ENCODE results near the gene FGGY. TPM values are rescaled to one million over a fixed set of nuclear protein-coding genes. Genes with fewer than 3 reads are reported as not detected.
A peak's percentile ranks its signal among the peaks of the same experiment; 100 is the strongest.
"Not testable (repeated sequence)": the region's sequence is repeated elsewhere in the genome, so short reads cannot be mapped to it uniquely, and the experiment has no call there.

The FGGY gene
- total RNA-seq, 1 donor from 2014 or later = 34.4 TPM

DNA sequence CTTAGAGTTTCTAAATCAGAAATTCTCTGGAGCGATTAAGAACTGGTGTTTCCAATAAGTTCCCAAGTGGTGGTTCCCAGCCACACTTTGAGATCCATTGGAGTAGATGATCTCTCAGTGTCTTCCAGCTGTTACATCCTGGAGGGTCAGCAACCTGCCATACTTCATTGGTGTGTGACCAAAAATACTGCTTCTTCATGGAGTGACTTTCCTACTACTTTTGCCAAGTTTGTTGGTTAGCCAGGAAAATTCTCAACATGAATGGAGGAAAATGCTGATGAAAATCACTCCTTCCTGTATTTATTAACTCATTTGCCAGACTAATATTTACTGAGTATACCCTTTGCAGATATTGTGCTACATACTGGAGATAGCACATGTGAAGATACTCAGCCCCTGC, 186.1 kb downstream of the FGGY start:
- DNase-seq (ENCODE audit: low spot score) = no peak

DNA sequence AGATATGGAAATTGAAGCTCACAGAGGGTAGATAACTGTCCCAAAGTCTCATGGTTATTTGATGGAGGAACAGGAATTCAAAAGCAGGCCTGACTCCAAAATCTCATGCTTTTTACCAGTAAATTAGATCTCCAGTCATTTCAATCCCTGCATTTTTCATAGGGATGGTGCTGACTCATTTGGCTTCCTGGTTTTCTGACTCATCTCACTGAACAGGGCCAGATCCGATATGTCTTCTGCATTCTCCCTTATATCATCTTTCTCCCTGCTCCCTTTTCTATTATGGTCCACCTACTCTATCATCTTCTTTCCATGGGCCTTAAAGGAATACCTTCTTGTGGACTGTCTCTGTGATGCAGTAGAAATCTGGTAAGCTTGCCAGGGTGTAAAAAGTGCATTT, 187.2 kb downstream of the FGGY start:
- peak; percentile 91 for DNase-seq (ENCODE audit: low spot score)

DNA sequence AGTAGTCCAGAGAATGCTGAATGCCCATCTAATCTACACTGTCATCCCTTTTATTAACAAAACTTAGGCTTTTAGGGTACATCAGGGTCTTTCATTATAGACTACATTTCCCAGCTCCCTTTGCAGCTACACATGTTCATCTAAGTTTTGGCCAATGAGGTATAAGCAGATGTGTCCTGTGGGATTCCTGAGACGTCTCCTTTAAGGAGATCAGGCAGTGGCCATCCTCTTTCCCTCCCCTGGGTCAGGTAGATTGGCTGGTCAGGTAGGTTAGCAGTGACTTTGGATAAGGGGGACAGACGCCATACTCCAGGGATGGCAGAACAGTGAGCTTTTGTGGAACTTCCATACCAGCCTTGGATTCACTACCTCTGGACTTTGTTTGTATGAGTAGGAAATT, 188.3 kb downstream of the FGGY start:
- no peak for DNase-seq (ENCODE audit: low spot score)

DNA sequence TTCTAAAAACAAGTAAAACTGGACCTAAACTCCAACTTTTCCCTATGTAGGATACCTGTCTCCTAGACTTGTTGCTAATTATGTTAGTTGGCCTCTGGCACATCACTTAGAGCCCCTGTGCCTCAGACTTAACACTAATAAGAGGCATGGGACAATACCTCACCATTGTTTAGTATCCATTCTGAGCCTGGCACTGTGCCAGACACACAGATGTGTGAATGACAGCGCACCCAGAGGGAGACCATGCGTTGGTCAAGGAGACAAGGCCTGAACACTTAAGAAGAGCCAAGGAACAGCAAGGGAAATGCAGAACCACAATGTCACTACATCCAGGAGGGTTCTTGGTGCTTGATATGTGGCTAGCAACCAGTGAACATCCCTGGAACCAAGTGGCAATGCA, 189.1 kb downstream of the FGGY start:
- no peak for DNase-seq (ENCODE audit: low spot score)

DNA sequence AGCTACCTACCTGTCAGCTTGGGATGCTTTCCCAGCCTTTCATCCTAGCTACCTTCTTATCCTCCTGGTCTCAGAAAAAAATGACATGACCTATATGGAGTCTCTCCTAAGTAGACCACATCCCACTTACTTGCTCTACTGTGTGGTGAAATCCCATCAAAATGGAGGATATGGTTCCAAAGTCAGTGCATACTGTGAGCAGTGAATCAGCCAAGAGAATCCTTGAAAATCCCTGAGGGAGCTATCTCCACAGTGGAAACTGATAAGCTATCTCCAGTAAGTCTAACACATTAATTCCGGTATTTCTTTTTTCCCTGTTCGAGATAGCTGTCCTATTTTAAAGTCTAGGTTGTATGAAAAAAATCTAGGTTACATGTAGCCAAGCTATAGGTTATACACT, 189.7 kb downstream of the FGGY start:
- peak; percentile 96 for DNase-seq (ENCODE audit: low spot score)

DNA sequence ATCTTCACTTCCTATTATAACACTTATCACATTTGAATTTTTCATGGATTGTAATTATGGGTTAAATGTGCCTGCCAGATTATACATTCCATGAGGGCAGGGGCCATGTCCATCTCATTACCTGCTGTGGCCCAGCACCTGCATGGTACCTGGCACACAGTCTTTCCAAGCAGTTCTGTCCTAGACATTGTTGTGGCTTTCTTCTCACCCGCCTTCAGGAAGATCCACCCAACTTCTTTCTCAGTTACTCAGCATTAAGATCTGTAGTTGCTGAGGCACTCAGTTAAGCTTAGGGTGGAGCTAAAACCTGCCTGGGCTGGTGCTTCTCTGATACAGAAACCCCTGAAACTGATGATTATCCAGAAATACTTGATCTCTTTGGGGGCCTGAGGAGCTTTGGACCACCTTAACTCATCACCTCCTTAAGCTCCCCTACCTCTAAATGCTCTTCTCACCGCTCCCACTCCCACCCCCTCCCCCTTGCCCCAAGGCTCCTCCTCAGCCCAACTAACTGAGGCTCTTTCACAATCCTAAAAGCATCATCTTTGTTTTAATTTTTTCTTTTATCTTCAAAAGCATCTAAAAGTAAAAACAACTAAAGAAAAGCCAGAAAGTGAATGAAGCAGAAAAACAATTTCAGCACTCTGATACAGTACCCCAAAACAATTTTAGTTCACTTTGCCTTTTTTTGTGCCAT, 190.6 kb downstream of the FGGY start:
- peak; percentile 94 for DNase-seq (ENCODE audit: low spot score)

DNA sequence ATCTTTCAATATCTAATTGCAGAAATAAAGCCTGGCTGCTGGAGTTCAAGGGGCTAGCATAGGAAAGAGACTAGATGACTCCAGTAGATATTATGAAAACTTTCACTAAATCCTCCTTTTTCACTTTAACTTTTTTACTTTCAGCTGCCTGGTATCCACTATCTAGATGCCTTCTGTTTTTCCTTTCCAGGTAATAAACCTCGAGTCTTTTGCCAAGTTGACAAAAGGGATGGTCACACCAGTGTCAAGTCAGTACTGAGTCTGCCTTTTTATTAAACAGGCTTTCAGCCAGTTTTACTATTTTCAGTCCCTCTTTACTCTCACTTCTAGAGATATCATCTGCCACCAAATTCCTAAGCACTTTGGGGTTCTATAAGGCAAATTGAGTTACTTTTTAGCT, 195.6 kb downstream of the FGGY start:
- DNase-seq (ENCODE audit: low spot score) = no peak

DNA sequence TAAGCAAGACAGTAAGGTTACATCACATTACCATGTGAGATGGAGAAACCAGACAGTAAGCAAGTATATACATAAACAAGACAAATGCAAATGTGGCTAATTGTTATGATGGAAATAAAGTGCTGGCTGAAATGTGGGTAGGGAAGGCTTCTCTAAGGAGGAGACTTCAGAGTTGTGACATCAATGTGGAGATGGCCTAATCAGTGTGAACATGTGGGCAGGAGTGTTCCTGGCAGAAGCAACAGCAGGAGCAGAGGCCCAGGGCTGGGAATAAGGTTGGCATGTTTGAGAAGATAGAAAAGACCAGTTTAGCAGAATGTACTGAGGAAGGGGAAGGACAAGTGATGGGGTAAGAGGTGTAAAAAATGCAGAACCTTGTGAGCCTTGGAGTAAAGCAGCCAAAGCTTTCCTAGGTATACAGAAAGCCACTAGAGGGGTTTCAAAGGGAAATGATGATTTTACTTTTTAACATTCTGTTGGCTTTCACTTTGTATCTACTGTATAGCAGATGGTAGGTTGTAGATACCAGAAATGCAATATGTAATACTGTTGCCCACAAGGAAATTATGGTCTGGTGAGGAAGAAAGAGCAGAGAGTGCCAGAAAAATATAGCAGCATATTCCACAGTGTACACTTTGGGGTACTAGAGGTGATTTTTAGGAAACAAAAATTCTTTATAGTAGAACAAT, 197.4 kb downstream of the FGGY start:
- no peak for DNase-seq (ENCODE audit: low spot score)

DNA sequence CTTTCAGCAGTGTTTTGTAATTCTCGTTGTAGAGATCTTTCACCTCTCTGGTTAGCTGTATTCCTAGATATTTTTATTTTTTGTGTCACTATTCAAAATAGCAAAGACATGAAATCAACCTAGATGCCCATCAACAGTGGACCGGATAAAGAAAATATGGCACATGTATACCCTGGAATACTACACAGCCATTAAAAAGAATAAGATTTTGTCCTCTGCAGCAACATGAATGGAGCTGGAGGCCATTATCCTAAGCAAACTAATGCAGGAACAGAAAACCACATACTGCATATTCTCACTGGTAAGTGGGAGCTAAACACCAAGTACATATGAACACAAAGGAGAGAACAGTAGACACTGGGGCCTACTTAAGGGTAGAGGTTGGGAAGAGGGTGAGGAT, 199.3 kb downstream of the FGGY start:
- not testable (repeated sequence) for DNase-seq (ENCODE audit: low spot score)

DNA sequence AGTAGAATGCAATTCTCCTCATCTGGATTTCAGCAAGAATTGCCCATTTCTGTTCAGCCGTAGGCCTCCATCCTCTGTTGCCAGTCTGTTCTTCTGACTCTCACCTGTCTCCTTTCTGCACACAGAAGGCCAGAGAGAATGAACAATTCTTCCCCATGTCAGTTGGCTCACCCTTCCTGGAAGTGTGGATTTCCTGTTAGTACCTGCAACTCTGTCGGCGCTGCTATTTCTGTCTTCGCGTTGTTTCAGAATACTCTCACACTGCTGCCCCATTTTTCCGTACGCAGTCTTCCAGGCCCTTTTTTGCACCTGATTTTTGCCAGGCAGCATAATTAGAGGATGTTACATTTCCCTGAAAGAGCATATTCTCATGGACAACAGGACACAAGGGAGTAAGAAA, 200.7 kb downstream of the FGGY start:
- DNase-seq (ENCODE audit: low spot score) = no peak

DNA sequence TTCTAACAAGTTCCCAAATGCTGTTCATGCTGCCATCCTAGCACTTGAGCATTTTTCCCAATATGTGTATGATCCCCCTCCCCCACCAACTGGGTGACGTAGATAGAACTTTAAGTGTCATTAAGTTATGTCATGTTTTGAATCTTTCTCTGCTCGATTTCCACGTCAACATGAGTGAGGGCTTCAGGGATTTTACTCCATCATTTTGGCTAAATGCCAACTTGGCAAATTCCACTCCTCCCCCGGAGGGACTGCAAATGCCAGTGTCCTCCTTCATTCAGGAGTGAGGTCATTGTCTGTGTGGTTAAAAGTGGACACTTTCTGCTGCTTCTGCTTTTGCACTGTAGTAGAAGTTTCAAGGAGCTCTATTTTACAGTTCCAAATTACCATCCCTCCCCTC, 201.7 kb downstream of the FGGY start:
- DNase-seq (ENCODE audit: low spot score) = peak; percentile 68

DNA sequence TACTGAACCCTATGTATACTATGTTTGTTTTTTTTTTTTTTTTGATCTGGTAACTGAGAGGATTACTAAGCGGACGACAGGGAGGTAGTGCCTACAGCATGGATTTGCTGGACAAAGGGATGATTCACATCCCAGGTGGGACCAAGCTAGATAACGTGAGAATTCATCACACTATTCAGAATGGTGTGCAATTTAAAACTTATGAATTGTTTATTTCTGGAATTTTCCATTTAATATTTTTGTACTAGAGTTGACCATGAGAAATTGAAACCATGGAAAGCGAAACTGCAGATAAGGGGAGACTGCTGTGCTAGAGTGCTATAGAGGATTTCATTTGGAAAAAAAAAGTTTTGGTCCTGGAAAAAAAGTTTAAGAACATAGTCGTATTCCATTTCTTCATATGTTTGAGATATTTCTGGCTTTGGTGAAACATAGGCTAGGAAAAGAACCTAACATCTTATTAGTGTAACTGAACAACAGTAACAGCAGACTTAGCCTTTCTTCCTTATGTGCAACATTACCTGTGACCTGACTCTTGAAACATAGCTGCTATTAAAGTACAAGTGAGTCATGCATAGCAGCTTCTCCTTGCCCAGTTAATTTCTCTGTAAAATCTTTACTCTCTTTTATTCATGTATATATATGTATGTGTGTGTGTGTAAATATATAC, 202.5 kb downstream of the FGGY start:
- peak; percentile 53 for DNase-seq (ENCODE audit: low spot score)

DNA sequence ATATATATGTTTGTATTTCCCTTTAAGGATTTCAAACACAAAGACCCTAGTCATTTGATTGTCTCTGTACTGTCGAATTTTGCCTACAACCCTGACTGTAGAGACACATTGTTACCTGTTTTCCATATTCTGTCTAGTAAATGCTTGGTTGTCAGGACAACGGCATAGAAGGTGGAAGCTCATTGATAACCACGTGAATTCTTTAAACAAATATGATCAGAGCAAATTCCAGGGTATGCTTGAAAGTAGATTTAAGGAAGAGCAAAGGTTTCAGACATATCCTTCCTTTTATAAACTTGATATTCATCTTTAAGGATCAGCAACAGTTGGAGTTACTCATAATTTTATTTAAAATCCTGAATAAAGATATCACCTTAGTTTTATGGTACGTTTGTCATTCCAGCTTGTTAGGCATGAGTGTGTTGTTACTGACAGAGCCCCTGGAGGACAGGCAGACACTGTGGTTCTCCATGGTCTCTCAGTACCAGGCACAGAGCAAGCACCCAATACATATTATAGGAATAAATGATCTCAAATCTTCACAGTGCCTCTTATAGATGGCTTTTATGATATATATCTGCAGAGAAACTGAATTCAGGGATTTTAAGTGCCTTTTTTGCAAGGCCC, 203.2 kb downstream of the FGGY start:
- peak; percentile 23 for DNase-seq (ENCODE audit: low spot score)

DNA sequence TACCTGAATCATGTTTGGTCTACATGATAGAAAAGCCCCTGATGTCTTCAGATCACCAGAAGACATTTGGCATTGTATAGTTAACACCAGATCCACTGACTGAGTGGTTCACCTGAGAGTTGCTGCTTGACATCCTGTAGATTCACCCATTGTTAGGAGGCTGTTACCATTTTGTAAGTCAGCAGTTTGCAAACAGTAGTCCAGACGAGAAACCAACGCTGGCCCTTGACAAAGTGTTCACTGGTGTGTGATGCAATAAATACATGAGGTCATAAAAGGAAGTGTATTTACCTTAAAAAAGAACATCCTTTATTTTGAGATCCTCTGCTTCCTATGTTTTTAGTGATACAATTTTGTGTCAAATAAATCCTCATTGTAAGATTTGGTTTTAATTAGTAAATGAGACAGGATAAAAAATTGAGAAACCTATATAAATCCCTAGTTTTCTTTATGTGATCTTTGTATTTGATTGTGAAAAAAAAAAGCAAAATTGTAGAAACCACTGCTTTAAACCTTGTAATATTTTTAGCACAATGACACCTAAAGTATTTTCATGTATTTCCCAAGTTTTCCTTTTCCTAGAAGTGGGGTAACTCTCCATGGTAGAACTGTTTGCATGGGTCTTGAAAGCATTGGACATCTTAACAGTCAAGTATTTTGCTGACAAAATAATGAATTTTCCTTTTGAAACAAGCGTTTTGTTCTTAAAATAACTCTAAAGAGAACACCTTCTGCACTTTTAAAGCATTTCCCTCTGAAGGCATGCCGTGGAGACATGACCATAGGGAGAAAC, 204.3 kb downstream of the FGGY start:
- DNase-seq (ENCODE audit: low spot score) = no peak

DNA sequence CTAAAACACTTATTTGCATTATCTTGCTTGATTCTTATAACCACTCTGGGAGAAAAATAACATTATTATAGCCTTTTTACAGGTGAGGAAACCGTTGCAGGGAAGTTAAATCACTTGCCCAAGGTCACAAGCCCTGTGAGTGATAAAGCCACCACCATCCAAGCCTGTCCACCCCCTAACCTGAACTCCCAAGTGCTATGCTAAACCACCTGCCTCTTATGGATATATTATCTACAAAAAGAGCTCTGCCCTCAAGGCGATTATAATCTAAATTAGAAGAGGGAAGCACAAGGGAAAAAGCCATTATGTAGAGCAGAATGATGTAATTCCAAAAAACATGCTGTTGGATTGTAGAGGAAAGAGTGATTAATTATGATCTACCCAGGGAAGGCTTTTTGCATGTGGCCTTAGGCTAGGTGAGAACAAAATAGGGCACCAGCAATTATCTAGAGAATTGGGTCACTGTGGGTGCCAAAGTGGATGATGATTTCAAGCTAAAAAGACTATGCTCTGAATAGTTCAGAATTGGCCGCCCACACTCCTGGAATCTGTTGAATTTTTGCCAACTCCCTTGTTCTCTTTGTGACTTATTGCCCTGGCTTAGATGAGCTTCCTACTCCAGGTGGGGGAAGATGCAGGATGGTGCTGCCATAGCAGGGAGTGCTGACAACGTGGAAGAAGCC, 205.3 kb downstream of the FGGY start:
- DNase-seq (ENCODE audit: low spot score) = no peak

DNA sequence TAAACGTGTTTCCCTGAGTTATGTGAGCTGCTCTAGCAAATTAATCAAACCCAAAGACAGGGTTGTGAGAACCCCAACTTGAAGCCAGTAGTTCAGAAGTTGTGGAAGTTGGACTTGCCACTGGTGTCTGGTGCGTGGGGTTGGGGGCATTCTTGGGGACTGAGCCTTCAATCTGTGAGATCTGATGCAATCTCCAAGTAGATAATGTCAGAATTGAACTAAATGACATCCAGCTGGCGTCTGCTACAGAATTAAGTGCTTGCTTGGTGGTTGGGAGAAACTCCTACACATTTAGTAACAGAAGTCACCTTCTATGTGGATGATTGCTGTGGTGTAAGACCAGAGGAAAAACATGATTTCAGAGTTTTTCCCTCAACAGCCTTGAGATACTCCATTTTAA, 207.4 kb downstream of the FGGY start:
- no peak for DNase-seq (ENCODE audit: low spot score)

DNA sequence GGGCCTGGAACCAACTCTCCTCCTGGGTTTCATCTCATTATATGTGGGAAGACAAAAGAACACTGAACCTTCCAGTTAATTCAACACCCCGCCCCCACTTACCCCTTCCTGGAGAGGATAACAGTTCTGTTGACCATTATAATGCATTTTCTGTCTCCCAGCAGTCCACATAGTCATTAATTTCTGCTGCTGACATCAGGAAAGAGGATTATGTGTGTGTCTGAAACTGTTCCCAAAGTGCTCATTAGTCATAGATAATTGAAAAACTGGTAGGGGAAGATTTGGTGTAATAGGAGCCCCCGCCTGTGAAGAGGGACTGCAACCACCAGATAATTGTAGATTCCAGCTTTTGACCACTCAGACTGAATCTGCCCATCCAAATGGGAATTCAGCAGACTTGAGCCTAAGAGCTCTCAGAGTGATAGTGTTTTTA, 208.7 kb downstream of the FGGY start:
- no peak for DNase-seq (ENCODE audit: low spot score)

DNA sequence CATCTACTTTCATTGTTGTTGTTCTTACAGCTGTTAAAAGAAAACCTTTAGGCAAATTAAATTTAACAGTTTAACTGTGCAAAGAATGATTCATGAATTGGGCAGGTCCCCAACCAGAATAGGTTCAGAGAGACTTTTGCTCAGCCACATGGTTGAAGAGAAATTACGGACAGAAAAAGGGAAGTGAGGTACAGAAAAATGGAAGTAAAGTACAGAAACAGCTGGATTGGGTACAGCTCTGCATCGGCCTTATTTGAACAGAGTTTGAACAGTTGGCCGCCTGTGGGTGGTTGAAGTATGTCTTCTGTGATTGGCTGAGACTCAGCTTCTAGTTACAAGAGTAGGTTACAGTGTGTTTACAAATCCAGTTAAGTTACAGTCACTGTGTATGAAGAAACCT, 210.1 kb downstream of the FGGY start:
- no peak for DNase-seq (ENCODE audit: low spot score)

DNA sequence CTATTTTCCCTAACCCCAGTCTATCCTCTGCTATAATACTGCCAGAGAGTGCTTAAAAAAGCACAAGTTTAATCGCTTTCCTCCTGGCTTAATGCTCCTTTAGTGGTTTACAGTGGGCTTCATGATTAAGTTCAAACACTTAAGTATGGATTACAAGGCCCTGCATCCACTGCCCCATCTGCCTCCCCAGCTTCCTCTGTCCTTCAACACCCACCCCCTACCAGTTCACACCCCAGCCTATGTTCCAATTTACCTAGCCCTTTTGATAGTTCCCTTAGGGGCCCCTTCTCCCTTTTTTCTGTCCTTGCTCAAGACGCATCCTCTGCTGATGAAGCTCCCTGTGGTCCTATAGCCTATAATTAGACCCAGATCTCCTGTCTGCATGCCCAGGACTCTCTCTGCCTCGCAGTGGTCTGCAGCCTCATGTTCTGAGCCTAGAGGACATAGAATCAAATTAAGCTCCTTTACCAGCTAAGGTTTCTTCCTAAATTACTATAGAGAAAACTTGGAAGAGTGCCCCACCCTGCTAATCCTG, 212.5 kb downstream of the FGGY start:
- DNase-seq (ENCODE audit: low spot score) = peak; percentile 26

DNA sequence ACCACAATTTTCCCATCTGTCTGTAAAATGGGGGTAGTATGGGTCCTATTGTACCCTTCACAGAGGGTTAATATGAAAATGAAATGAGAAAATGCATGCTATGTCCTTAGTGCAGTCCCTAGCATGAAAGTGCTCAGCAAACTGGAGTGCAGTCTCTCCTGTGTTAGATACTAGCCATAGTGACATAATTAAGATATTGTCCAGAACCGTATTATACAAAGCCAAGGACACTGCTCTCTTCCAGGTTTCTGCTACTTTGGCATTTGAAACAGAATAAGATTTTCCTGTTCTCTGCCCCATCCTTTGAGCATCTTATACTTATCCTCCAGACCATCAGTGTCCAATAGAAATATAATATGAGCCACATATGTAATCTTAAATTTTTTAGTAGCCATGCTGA, 213.4 kb downstream of the FGGY start:
- peak; percentile 31 for DNase-seq (ENCODE audit: low spot score)

Data from umbilical cord (tissue), 2 donors.